C4-2B (cell line): Measurements from ENCODE around the gene ZNF805.
"Not testable (repeated sequence)": the region's sequence is repeated elsewhere in the genome, so short reads cannot be mapped to it uniquely, and the experiment has no call there.

Experiments used
- H3K27ac ChIP-seq: fragments of 450-650 bp; 2 replicates; pipeline ENCODE4 v1.5.1; 2017
- ZFX ChIP-seq: fragments of 450-650 bp; IDR thresholded peaks from 2 replicates; pipeline ENCODE4 v1.6.1; 2017
- TF ChIP-seq, protein P1 (sequence below): fragments of 450-650 bp; conservative IDR thresholded peaks from 2 replicates; pipeline ENCODE4 v1.5.1; 2017; ENCODE audit warnings: mild to moderate bottlenecking

The ZNF805 gene

DNA sequence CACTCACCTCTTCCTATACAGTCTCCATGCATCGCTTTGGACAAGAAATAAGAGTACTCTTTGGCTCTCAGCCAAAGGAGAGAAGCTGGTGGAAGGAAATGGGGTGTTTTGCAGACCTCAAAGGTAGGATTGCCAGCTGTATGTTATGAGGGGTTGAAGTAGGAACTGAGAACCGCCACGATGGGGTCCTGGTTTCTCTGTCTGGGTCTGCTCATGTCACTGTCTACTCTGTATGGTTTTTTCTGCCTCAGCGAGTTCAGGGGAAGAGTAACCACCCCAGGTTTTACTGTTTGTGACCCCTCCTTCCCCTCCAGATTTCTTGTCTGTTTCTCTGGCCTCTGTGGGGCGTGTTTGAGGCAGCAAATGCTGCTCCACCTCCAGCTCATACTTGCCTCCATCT, 4.1 kb downstream of the ZNF805 start:
- no peak for TF ChIP-seq ZFX
- TF ChIP-seq, protein P1, sequence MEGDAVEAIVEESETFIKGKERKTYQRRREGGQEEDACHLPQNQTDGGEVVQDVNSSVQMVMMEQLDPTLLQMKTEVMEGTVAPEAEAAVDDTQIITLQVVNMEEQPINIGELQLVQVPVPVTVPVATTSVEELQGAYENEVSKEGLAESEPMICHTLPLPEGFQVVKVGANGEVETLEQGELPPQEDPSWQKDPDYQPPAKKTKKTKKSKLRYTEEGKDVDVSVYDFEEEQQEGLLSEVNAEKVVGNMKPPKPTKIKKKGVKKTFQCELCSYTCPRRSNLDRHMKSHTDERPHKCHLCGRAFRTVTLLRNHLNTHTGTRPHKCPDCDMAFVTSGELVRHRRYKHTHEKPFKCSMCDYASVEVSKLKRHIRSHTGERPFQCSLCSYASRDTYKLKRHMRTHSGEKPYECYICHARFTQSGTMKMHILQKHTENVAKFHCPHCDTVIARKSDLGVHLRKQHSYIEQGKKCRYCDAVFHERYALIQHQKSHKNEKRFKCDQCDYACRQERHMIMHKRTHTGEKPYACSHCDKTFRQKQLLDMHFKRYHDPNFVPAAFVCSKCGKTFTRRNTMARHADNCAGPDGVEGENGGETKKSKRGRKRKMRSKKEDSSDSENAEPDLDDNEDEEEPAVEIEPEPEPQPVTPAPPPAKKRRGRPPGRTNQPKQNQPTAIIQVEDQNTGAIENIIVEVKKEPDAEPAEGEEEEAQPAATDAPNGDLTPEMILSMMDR, result no peak

DNA sequence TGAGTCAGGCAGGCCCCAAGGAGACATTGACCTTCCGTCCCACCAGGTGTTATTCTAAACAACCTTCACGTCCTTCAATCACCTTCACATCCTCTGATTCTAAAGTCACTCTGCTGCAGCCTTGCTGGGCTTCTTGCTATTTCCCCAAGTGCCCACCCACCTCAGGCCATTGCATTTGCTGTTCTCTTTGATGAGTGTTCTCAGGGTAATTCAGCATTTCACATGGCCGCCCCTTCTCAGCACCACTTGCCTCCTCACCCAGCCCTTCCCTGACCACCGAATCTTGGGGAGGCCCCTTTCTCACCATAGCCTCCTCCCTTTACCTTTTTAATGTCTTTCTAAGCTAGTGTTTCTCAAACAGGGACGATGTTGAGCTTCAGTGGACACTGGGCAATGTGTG, 4.6 kb downstream of the ZNF805 start:
- no peak overlapping the region for H3K27ac ChIP-seq
- TF ChIP-seq ZFX, result no peak
- TF ChIP-seq, protein P1, result no peak

More for the DNA sequence above, 4.1 kb downstream of the ZNF805 start:
- no peak overlapping the region for H3K27ac ChIP-seq

DNA sequence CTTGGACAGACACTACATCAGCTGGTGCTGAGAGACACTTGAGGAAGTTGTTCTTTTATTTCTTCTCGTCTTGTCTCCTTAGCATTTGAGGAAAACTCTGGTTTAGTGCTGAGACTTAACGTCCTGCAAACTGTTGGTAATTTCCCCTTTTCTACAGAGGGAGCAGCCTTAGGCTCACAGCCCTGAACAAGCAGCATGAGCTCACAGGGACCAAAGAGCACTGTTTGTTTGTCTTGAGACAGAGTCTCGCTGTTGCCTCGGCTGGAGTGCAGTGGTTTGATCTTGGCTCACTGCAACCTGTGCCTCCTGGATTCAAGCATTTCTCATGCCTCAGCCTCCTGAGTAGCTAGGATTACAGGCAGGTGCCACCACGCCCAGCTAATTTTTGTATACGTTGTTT, 5.5 kb downstream of the ZNF805 start:
- no peak for TF ChIP-seq ZFX
- TF ChIP-seq, protein P1, result no peak
- no peak overlapping the region for H3K27ac ChIP-seq

- TF ChIP-seq, protein P1, result no peak
- TF ChIP-seq ZFX, result no peak
- no peak overlapping the region for H3K27ac ChIP-seq
Measured at GRCh38 chr19:57248646-57249045, 8.2 kb downstream of the ZNF805 start.

GRCh38 chr19:57249329-57249728, 8.9 kb downstream of the ZNF805 start:
- no peak for TF ChIP-seq ZFX
- TF ChIP-seq, protein P1, result no peak
- H3K27ac ChIP-seq, result no peak overlapping the region

GRCh38 chr19:57253767-57254166, 13.3 kb downstream of the ZNF805 start:
- H3K27ac ChIP-seq, result not testable (repeated sequence)

GRCh38 chr19:57262044-57262443, 21.6 kb downstream of the ZNF805 start:
- TF ChIP-seq ZFX, result no peak
- TF ChIP-seq, protein P1, result no peak
- no peak overlapping the region for H3K27ac ChIP-seq

- TF ChIP-seq ZFX, result no peak
- TF ChIP-seq, protein P1, result no peak
- H3K27ac ChIP-seq, result no peak overlapping the region
Measured at GRCh38 chr19:57263244-57263741, 22.9 kb downstream of the ZNF805 start.
